OCI-M2 (cell line): ENCODE results near the gene CMTM5.
A peak's percentile ranks its signal among the peaks of the same experiment; 100 is the strongest.

Source experiments
- DNase-seq: peaks from one replicate; lab custom pipeline; 2025; ENCODE audit not compliant: unreplicated experiment; lab: John Stamatoyannopoulos, UW

Gene CMTM5

GRCh38 chr14:23376482-23377197, at the start of gene CMTM5:
CMTM5 (plus strand) TSS chr14:23377046; CDS start chr14:23377252, 206 bp downstream.
- DNase-seq = no peak

- DNase-seq = peak; percentile 81
Observed at GRCh38 chr14:23327947-23328744, 48.7 kb upstream of the CMTM5 start.

GRCh38 chr14:23335623-23336022, 41.2 kb upstream of the CMTM5 start:
- no peak for DNase-seq

- DNase-seq = no peak
Observed at GRCh38 chr14:23339506-23340268, 37.2 kb upstream of the CMTM5 start.

GRCh38 chr14:23344481-23344880, 32.4 kb upstream of the CMTM5 start:
- no peak for DNase-seq

GRCh38 chr14:23345987-23346692, 30.7 kb upstream of the CMTM5 start:
- DNase-seq = no peak

- no peak for DNase-seq
Observed at GRCh38 chr14:23346693-23347405, 30.0 kb upstream of the CMTM5 start.

- no peak for DNase-seq
Observed at GRCh38 chr14:23347406-23348296, 29.2 kb upstream of the CMTM5 start.

GRCh38 chr14:23348297-23348655, 28.6 kb upstream of the CMTM5 start:
- no peak for DNase-seq

- DNase-seq = no peak
Observed at GRCh38 chr14:23349156-23349845, 27.5 kb upstream of the CMTM5 start.

- no peak for DNase-seq
Observed at GRCh38 chr14:23351681-23352505, 25.0 kb upstream of the CMTM5 start.

GRCh38 chr14:23352506-23353432, 24.1 kb upstream of the CMTM5 start, which contains the start of gene SLC22A17:
SLC22A17 (minus strand) TSS chr14:23352887.
- no peak for DNase-seq

GRCh38 chr14:23353433-23353780, 23.4 kb upstream of the CMTM5 start:
- no peak for DNase-seq

GRCh38 chr14:23354990-23355389, 21.9 kb upstream of the CMTM5 start:
- no peak for DNase-seq

GRCh38 chr14:23355871-23356435, 20.9 kb upstream of the CMTM5 start:
- DNase-seq = no peak

- no peak for DNase-seq
Observed at GRCh38 chr14:23356662-23357061, 20.2 kb upstream of the CMTM5 start.

GRCh38 chr14:23357261-23357660, 19.6 kb upstream of the CMTM5 start:
- no peak for DNase-seq
